Sigmoid colon (tissue), 7 donors: ENCODE data around the gene TOX4. TPM values are rescaled to one million over a fixed set of nuclear protein-coding genes. Genes with fewer than 3 reads are reported as not detected.

Source experiments
- DNase-seq: peaks from one replicate; pipeline ENCODE4 v3.0.0-alpha.2; 2019
- H3K27ac ChIP-seq, 4 donors: fragments of 200-600 bp; sonication (generic); one replicate each; pipeline ENCODE4 v1.5.1; 2016 to 2019; ENCODE audit warnings: mild to moderate bottlenecking in 1 of 4
- H3K27me3 ChIP-seq, 3 donors: fragments of 200-600 bp; sonication (generic); one replicate each; pipeline ENCODE4 v1.5.1; 2019; ENCODE audit warnings: mild to moderate bottlenecking in 1 of 3
- H3K36me3 ChIP-seq, 4 donors: fragments of 200-600 bp; sonication (generic); one replicate each; pipeline ENCODE4 v1.5.1; 2016 to 2019
- H3K4me1 ChIP-seq, 4 donors: fragments of 200-600 bp; sonication (generic); one replicate each; pipeline ENCODE4 v1.5.1; 2017 to 2019
- H3K4me3 ChIP-seq, 4 donors: fragments of 200-600 bp; sonication (generic); one replicate each; pipeline ENCODE4 v1.5.1; 2017 to 2019; ENCODE audit warnings: mild to moderate bottlenecking in 2 of 4, moderate library complexity in 1 of 4
- H3K9me3 ChIP-seq, 4 donors: fragments of 200-600 bp in 3 of 4; sonication (generic) in 3 of 4; one replicate each; pipeline versions ENCODE4 v1.5.1 to v1.6.1; 2013 to 2019
- EP300 ChIP-seq, 4 donors: sonication (generic); formaldehyde crosslinking; IDR thresholded peaks; one replicate each; pipeline ENCODE4 v1.6.1; 2017; ENCODE audit warnings: antibody characterized with exemption in 4 of 4
- POLR2A ChIP-seq, 2 donors: fragments of 450-650 bp; IDR thresholded peaks; one replicate each; pipeline ENCODE4 v1.6.1; 2016; ENCODE audit warnings: antibody characterized with exemption in 2 of 2, mild to moderate bottlenecking in 2 of 2, moderate library complexity in 2 of 2
- POLR2AphosphoS5 ChIP-seq, 4 donors: sonication (generic); formaldehyde crosslinking; IDR thresholded peaks; one replicate each; pipeline ENCODE4 v1.6.1; 2017; ENCODE audit warnings: antibody characterized with exemption in 4 of 4
- WGBS, 2 donors: extraction: QIAGEN DNeasy Blood & Tissue Kit; methylation state at CpG; one replicate each; pipeline ENCODE4 v1.1.7; 2013; 5-methylcytosine and 5-hydroxymethylcytosine counted together
- intact Hi-C: fragments of 100-400 bp; cut with DNase I; formaldehyde crosslinking; loops from one replicate; pipeline ENCODE4 v1.15.1; 2023
- polyA plus RNA-seq, 3 donors: library from polyadenylated mRNA; stranded (reverse); fragments of 200-250 nt; gene quantifications; one replicate each; pipeline ENCODE4 v1.2.3, GENCODE V29; 2013
- total RNA-seq, 4 donors: library from RNA; depleted of rRNA; stranded (reverse); fragments of >200 nt; gene quantifications; one replicate each; pipeline ENCODE4 v1.1.0, GENCODE V29; 2016
- TF ChIP-seq, protein P1 (sequence below), 4 experiments: fragments of 450-650 bp in 3 of 4; fragments of 200-600 bp in 1 of 4; IDR thresholded peaks; one replicate each; pipeline ENCODE4 v1.5.1; 2016 to 2019; ENCODE audit warnings: antibody characterized with exemption in 4 of 4, mild to moderate bottlenecking in 3 of 4, moderate library complexity in 2 of 4
- donor health status: healthy with polysubstance abuse.
- donor health status: Bipolar disorder and iron deficiency.
- donor health status: healthy.

The TOX4 gene
- total and polyA plus RNA-seq, 7 donors = 22.2 to 71.8 (median 40.0) TPM

DNA sequence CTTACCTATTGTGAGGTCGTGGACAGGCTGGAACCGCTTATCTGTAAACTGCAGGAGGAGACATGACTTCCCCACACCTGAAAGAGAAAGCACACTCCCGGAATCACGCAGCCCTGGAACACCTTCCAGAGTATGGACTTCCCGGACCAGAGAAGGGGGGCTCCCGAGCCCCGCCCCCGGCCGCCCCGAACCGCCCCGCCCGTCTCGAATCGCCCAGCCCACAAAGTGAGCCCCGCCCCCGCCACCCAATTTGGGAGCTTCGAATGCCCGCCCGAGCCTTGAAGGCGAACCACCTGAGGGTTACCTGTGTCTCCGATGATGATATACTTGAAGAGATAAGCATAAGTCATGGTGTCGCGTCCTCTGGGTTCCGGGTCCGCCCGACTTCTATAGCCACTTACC lies 471 bp upstream of the TOX4 start:
- Histone ChIP-seq H3K4me1 (peaks cover 0 to 27% (median 23%) of the 10 kb centered on the region in 4 donors), H3K9me3 (no peaks in the 10 kb centered on the region), H3K4me3 (peak overlapping the region; percentile 68 to 86 (median 72)), H3K27me3 (no peaks in the 10 kb centered on the region), H3K27ac (peak overlapping the region; percentile 84 to 90 (median 86)), H3K36me3 (peaks cover 2 to 43% (median 9%) of the 10 kb centered on the region in 4 donors)
- TF ChIP-seq EP300 (IDR thresholded peaks at IDR 0.05) (no peak), POLR2AphosphoS5 (IDR thresholded peaks at IDR 0.05) (peak in 3 of 4 donors; percentile 14 to 44 (median 37)), POLR2A (IDR thresholded peaks at IDR 0.05) (no peak)
- TF ChIP-seq, protein P1, sequence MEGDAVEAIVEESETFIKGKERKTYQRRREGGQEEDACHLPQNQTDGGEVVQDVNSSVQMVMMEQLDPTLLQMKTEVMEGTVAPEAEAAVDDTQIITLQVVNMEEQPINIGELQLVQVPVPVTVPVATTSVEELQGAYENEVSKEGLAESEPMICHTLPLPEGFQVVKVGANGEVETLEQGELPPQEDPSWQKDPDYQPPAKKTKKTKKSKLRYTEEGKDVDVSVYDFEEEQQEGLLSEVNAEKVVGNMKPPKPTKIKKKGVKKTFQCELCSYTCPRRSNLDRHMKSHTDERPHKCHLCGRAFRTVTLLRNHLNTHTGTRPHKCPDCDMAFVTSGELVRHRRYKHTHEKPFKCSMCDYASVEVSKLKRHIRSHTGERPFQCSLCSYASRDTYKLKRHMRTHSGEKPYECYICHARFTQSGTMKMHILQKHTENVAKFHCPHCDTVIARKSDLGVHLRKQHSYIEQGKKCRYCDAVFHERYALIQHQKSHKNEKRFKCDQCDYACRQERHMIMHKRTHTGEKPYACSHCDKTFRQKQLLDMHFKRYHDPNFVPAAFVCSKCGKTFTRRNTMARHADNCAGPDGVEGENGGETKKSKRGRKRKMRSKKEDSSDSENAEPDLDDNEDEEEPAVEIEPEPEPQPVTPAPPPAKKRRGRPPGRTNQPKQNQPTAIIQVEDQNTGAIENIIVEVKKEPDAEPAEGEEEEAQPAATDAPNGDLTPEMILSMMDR (IDR thresholded peaks at IDR 0.05) = no peak
- 1 to 2% methylated on average over 27 of the region's 27 CpGs for WGBS, 2 donors
- intact Hi-C loops = loop anchor here (1.0 to 10.0 kb wide), 4 partner anchors 20 to 792 kb away; partner anchors contain the start of genes ANG, CHD8, METTL3 and RNASE4
- peak; percentile 93 for DNase-seq

DNA sequence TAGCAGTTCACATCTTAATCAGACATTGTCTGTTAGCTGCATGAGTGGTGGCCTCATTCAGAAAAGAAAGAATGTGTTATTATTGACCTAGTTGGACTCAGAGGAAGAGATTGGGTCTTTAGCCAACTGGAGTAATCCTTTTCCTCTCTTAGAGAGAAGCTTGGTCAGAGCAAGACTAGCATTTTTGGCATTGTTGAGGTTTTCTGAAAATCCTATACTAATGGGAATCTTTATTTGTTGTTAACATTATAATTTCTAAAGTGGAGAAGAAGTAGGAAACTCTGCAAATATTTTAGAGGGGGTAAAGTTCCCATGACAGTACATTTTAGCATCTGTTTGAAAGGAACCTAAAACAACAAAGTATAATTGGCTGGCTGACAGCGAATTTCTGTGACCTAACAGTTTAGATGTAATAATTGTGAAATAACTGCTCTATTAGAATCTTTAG lies 9.7 kb downstream of the TOX4 start:
- TF ChIP-seq, protein P1 (IDR thresholded peaks at IDR 0.05) = no peak
- TF ChIP-seq POLR2AphosphoS5 (IDR thresholded peaks at IDR 0.05) = no peak
- no peak for TF ChIP-seq POLR2A (IDR thresholded peaks at IDR 0.05)
- TF ChIP-seq EP300 (IDR thresholded peaks at IDR 0.05) = no peak
- Histone ChIP-seq H3K27me3 (no peaks in the 10 kb centered on the region), H3K9me3 (no peaks in the 10 kb centered on the region), H3K4me1 (no peaks in the 10 kb centered on the region), H3K4me3 (no peak overlapping the region), H3K36me3 (peaks cover 5 to 57% (median 40%) of the 10 kb centered on the region in 4 donors), H3K27ac (no peak overlapping the region)
- intact Hi-C loops = no loop called here
- no peak for DNase-seq
- 81 to 84% methylated on average over 1 of the region's 1 CpG for WGBS, 2 donors

DNA sequence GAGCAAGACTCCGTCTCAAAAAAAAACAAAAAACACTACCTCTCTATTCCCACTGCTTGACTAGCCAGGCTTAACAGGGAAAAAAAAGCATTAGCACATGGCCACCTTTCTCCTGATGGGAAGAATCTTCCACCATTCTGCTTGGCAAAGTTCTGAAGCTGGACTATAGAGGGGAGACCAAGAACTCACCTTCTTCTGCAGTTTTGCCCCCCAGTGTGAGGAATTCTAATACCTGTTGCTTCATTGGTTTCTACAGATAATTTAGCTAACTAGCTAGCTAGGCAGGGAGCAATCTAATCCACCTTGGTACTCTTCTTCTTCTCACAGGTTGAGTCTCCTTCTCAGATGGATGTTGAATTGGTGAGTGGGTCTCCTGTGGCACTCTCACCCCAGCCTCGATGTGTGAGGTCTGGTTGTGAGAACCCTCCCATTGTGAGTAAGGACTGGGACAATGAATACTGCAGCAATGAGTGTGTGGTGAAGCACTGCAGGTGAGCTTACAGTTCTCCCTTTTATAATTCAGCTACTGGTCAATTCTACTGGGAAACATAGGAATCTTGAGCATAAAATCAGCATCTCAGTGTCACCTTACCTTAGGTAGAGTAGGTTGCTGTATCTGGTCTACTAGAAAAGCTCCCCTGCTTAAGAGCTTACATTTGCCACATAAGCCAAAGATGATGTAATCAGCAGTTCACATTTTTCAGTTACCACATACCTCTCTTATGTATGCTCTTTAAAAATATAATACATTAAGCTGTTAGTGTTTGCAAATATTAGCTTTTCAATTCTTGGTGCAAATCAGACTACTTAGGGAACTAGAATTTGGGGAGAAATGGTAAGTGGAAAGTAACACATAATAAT lies 18.1 kb downstream of the TOX4 start:
- intact Hi-C loops = no loop called here
- no peak for DNase-seq
- Histone ChIP-seq H3K27me3 (no peaks in the 10 kb centered on the region), H3K36me3 (peaks cover 19 to 100% (median 58%) of the 10 kb centered on the region in 4 donors), H3K9me3 (no peaks in the 10 kb centered on the region), H3K4me1 (peaks cover 0 to 7% (median 3%) of the 10 kb centered on the region in 4 donors), H3K4me3 (no peak overlapping the region), H3K27ac (no peak overlapping the region)
- no peak for TF ChIP-seq POLR2AphosphoS5 (IDR thresholded peaks at IDR 0.05)
- no peak for TF ChIP-seq POLR2A (IDR thresholded peaks at IDR 0.05)
- no peak for TF ChIP-seq EP300 (IDR thresholded peaks at IDR 0.05)
- TF ChIP-seq, protein P1 (IDR thresholded peaks at IDR 0.05) = no peak
- 94 to 95% methylated on average over 2 of the region's 2 CpGs for WGBS, 2 donors

DNA sequence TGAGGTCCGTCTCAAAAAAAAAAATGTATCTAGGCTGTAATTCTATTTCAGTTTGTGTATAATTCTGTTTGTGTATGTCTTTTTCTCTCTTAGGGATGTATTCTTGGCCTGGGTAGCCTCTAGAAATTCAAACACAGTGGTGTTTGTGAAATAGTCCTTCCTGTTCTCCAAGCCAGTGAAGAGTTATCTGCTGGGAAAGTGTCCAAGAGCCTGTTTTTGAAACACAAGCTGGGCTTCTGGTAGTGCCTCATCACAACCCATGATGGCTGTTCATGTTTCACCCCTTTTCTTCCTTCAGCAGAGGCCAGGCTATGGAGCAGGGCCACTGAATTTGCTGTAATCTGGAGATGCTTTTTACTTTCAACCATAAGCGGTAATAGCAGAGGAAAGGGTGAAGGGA lies 19.5 kb downstream of the TOX4 start:
- intact Hi-C loops = no loop called here
- Histone ChIP-seq H3K4me1 (peaks cover 0 to 7% (median 3%) of the 10 kb centered on the region in 4 donors), H3K4me3 (no peak overlapping the region), H3K27me3 (no peaks in the 10 kb centered on the region), H3K9me3 (no peaks in the 10 kb centered on the region), H3K36me3 (peaks cover 14 to 99% (median 50%) of the 10 kb centered on the region in 4 donors), H3K27ac (no peak overlapping the region)
- 90 to 95% methylated on average over 2 of the region's 2 CpGs for WGBS, 2 donors
- no peak for DNase-seq
- no peak for TF ChIP-seq POLR2AphosphoS5 (IDR thresholded peaks at IDR 0.05)
- TF ChIP-seq EP300 (IDR thresholded peaks at IDR 0.05) = no peak
- no peak for TF ChIP-seq POLR2A (IDR thresholded peaks at IDR 0.05)
- TF ChIP-seq, protein P1 (IDR thresholded peaks at IDR 0.05) = no peak
